ENCODE data around the gene GOLGA6D.
"Not testable (repeated sequence)": the region's sequence is repeated elsewhere in the genome, so short reads cannot be mapped to it uniquely, and the experiment has no call there.

Gene GOLGA6D

GRCh38 chr15:75313116-75313845 lies 30.6 kb downstream of the GOLGA6D start:
- no peak for TF ChIP-seq CTCF (IDR thresholded peaks at IDR 0.05; ENCODE audit: borderline replicate concordance, control extremely low read depth, extremely low read depth, insufficient read depth, missing control alignments)
- DNase-seq (ENCODE audit: low spot score): no peak
- in situ Hi-C loops (cut with MboI; ENCODE audit: low sequenced_read_pairs, unreplicated experiment): no loop called here

DNA sequence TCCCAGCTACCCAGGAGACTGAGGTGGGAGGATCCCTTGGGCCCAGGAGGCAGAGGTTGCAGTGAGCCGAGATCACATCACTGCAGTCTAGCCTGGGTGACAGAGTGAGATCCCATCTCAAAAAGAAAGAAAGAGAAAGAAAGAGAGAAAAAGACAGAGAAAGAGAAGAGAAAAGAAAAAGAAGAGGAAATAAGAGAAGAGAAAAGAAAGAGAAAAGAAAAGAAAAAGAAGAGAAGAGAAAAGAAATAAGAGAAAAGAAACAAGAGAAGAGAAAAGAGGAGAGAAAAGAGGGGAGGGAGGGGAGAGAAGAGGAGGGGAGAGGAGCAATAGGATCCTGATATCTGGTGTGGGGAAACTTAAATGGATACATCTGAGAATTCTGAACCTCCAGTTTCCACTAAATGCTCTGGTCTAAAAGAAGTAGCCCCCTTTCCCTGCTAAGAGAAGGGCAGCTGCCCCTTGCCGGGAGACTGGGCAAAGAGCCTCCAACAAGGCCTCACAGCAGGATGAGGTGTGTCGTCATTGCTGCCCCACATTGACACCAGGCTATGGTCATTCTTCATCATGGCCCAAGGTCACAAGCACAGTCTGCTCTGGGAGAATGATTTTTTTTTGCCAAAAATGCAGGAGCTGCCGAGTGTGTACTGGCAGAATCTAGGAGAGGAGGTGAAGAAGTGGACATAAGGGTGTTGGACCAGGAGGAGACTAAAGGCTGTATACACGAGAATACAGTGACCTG lies 32.1 kb downstream of the GOLGA6D start:
- DNase-seq (ENCODE audit: low spot score): no peak
- in situ Hi-C loops (cut with MboI; ENCODE audit: low sequenced_read_pairs, unreplicated experiment): no loop called here
- TF ChIP-seq CTCF (IDR thresholded peaks at IDR 0.05; ENCODE audit: borderline replicate concordance, control extremely low read depth, extremely low read depth, insufficient read depth, missing control alignments): no peak

DNA sequence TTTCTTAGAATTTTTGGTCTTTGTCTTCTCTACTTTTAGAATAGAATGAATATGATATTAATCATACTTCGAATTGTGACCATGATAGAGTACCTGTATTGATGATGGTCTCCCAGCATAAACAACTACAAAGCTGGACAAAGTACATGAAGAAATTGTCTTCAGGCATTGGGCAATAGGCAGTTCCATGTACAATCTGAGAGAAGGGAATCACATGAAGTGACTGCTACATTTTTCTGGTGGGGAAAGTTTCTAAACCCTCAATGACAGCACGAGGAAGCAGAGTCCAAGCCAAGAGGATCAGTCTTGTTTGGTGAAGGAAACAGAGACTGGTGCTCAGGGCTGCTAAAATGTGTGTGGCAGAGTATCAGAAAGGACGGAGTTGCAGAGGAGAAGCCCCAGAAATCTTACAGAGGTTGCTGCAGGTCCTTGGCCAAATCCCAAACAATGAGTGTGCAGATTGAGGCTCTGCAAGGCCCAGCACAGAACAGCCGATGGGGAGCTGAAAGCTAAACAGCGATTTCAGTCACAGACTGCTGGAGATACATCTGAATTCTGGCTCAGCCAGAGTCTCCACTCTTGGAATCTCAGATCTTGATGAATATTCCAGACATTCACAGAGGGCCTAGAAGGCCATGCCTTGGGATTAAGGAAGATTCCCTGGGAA lies 36.7 kb downstream of the GOLGA6D start:
- DNase-seq (ENCODE audit: low spot score); in situ Hi-C loops (cut with MboI; ENCODE audit: low sequenced_read_pairs, unreplicated experiment): not testable (repeated sequence)

GRCh38 chr15:75321711-75322110 lies 39.1 kb downstream of the GOLGA6D start:
- DNase-seq (ENCODE audit: low spot score): no peak
- no peak for TF ChIP-seq CTCF (IDR thresholded peaks at IDR 0.05; ENCODE audit: borderline replicate concordance, control extremely low read depth, extremely low read depth, insufficient read depth, missing control alignments)
- in situ Hi-C loops (cut with MboI; ENCODE audit: low sequenced_read_pairs, unreplicated experiment): no loop called here

GRCh38 chr15:75325922-75326321 lies 43.3 kb downstream of the GOLGA6D start:
- DNase-seq (ENCODE audit: low spot score): no peak
- no peak for TF ChIP-seq CTCF (IDR thresholded peaks at IDR 0.05; ENCODE audit: borderline replicate concordance, control extremely low read depth, extremely low read depth, insufficient read depth, missing control alignments)

GRCh38 chr15:75327005-75327404 lies 44.4 kb downstream of the GOLGA6D start:
- in situ Hi-C loops (cut with MboI; ENCODE audit: low sequenced_read_pairs, unreplicated experiment): no loop called here
- no peak for TF ChIP-seq CTCF (IDR thresholded peaks at IDR 0.05; ENCODE audit: borderline replicate concordance, control extremely low read depth, extremely low read depth, insufficient read depth, missing control alignments)
- no peak for DNase-seq (ENCODE audit: low spot score)

More at GRCh38 chr15:75325922-75326321, 43.3 kb downstream of the GOLGA6D start:
- in situ Hi-C loops (cut with MboI; ENCODE audit: low sequenced_read_pairs, unreplicated experiment): no loop called here

- TF ChIP-seq CTCF (IDR thresholded peaks at IDR 0.05; ENCODE audit: borderline replicate concordance, control extremely low read depth, extremely low read depth, insufficient read depth, missing control alignments): no peak
- DNase-seq (ENCODE audit: low spot score): no peak
- in situ Hi-C loops (cut with MboI; ENCODE audit: low sequenced_read_pairs, unreplicated experiment): no loop called here
Observed at GRCh38 chr15:75327491-75327890, 44.9 kb downstream of the GOLGA6D start.
